GM04504 (cell line): ENCODE data around the gene KIFC3.
"Not testable (repeated sequence)": the region's sequence is repeated elsewhere in the genome, so short reads cannot be mapped to it uniquely, and the experiment has no call there.

Experiments
- DNase-seq: peaks from one replicate; pipeline ENCODE4 v3.0.0-alpha.2; 2012; ENCODE audit warnings: low read depth

Gene KIFC3

DNA sequence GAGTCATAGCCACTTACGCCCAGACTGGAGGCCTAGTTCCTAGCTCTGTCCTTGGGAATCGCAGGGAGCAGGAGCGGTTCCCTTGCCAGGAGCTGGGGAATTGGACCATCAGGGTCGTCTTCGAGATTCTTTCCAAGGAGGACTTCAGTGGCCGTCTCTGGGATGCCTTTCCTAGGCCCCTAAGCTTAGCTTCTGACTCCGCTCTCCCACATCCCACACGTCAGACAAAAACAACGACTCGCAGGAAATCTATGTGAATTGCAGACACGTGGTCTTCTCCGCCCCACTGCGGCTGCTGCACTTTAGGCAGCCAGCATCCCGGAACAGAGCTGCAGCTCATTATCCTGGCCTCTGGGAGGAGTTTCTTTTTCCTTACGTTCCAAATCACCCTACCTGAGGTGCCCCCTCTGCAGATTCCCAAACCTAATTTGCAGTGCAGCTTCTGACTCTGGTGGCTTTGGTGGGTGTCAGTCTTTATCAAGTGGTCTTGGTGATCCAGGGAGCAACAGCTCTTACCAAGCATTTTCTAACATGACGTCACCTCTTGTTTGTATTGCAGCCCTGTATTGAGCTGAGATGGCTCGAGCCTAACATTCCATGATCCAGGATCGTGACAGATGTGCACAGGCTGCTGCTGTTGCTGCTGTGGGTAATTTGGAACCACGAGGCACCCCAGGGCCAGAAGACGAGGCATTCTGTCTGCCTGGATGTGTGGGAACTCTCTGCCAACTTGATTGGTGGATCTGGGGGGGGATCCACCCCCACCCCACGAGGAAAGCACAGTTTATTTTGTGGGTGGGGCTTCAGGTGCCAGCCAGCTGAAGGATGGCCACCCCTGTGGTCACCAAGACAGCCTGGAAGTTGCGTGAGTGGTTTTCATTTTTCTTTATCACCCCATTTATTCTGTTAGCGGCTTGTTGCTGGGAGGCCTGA lies 65.6 kb downstream of the KIFC3 start:
- peak; percentile 40 for DNase-seq

DNA sequence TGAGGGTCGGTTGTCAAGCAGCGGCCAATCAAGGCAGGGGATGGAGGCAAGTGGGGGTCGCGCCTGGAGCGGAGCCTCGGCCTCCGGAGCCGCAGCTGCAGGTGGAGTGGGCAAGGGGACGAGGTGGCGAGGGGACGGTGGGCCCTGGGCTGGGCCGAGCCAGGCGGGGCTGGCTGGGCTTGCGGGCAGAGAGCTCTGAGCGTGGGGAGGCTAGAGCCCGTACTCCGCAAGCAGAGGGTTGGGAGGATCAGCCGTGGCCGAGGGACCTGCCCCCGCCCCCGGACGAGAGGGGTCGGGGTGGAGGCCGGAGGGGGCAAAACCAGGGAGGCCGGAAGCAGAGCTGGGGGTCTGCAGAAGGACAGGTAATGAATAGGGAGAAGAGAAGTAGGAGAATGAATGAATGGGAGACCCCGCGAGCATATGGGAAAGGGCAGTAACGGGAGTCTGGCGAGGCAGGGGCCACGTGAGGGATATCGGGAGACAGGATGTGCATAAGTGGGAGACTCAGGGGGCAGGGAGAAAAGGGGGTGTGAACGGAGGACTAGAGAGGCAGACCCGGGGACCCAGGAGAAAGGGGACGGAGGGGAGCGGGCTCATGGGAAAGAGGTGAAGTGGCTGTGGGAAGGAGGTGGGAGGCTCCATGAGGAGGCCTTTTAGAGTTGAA lies 66.4 kb downstream of the KIFC3 start, which contains the start of gene KATNB1:
KATNB1 (plus strand) TSS at position 16 of the 664 bp plus-strand sequence. CDS start 1,474 bp downstream, outside the sequence.
- no peak for DNase-seq

DNA sequence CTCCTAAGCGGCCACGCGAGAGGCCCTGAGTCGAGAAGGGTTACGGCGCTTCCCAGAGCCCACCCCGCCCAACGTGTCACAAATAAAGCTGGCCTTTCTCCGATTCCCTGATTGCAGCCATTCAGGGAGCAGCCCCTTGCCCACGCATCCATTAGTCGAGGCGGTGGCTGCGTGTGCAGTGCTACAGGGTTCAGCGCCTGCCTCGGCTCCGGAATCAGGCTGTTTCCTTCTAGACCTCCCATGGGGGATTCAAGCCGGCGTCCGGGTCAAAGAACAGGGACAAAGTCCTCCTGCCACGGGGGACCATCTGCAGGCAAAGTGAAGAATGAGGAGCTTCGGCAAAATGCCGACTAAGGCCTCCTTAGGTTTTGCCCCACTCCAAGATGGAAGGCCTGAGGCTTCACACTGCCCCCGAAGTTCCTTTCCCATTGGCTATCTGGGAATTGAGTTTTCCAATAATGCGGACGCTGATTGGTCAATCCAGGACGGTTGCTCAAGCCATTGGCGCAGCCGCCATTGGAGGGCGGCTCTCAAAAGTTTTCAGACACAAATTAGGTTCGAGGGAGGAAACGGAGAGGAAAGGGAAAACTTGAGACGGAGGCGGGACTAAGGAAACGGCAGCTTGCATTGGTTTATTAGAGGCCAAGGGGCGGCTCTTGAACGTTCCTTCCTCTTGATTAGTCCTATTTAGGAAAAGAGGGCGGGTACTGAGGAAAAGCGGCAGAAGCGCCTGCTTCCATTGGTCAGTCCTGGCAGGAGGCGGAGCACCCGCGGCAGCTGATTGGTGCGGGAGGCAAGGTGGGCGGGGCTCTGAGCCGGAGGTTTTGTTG lies 67.2 kb downstream of the KIFC3 start:
- DNase-seq, result peak; percentile 100

DNA sequence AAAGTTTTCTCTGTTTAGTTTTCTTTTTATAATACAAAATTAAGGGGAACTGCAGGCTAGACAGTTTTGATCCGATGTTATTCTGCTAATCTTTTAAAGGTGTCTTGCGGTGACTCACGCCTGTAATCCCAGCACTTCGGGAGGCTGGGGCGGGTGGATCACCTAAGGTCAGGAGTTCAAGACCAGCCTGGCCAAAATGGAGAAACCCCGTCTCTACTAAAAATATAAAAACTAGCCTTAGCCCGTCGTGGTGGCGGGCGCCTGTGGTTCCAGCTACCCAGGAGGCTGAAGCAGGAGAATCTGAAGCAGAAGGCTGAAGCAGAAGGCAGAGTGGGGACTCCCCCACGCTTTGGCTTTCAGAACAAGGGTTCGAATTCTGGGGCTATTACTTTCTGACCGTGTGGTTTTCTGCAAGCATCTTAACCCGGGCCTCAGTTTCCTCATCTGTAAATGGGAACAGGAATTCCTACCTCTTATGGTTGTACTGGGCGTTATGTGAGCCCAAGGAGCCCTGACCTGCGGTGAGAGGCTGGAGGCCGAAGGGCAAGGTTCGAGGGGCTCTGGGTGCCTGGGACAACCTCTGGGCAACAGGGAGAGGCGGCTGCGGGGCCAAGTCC lies 67.9 kb downstream of the KIFC3 start:
- no peak for DNase-seq

DNA sequence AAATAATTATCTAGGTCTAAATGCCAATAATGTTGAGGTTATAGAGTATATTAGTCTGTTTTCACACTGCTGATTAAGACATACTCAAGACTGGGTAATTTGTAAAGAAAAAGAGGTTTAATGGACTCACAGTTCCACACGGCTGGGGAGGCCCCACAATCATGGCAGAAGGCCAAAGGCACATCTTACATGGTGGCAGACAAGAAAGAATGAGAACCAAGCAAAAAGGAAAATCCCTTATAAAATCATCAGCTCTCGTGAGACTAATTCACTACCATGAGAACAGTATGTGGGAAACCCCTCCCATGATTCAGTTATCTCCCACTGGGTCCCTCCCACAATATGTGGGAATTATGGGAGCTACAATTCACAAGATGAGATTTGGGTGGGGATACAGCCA lies 69.6 kb downstream of the KIFC3 start:
- no peak for DNase-seq

DNA sequence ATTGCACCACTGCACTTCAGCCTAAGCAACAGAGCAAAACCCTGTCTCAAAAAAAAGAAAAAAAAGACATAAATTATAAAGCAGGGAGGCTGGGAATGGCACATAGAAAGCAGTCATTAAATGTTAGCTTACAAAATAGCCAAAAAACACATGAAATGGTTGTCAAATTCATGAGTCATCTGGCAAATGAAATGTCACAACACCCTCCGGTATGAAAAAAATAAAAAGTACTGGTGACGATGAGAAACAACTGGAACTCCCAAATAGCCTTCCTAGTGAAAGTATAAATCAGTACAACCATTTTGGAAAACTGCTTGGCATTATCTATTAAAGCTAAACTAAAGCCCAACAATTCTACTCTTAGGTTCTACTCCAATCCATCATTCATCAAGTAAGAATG lies 70.3 kb downstream of the KIFC3 start:
- DNase-seq, result peak; percentile 80

DNA sequence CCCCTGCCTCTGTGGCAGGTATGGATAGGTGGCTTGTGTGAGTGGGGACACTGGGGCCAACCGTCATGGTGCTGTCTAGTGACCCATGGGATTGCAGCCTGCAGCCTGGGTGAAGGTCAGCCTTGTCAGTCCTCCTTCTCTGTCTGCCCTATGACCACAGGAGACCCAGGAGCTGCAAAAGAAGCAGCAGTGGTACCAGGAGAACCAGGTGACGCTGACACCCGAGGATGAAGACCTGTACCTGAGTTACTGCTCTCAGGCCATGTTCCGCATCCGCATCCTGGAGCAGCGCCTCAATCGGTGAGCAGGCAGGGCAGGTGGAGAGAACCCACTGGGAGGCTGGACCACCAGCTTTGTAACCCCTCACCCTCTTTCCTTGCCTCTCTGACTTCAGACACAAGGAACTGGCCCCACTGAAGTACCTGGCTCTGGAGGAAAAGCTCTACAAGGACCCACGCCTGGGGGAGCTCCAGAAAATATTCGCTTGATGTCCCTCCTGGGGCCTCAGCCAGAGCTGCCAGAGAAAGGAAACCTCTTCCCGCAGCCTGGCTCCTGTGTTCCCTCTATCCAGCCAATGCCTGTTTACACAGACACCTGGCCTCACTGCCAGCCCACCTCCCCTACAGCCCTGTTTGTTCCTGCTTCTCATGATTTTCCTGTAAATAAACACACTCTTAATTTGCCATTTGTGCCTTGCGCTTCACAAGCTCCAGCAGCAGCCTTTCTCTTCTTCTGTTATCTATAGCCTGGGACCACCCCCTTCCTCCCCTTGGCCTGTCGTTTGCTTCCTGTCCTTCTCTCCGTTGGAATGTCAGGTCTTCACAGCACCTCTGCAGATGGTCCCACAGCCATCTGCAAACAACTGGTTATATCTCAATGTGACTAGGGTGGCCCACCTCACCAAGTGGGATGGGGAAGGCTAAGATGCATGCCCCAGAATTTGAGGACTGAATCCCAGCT lies 71.2 kb downstream of the KIFC3 start:
- DNase-seq, result no peak

DNA sequence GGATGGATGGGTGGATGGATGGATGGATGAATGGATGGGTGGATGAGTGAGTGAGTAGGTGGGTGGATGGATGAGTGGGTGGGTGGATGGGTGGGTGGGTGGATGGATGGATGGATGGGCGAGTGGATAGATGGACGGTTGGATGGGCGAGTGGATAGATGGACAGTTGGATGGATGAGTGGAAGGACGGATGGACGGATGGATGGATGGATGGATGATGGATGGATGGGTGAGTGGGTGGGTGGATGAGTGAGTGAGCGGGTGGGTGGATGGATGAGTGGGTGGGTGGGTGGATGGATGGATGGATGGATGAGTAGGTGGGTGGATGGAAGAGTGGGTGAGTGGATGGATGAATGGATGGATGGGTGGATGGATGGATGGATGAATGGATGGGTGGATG lies 72.4 kb downstream of the KIFC3 start:
- DNase-seq, result not testable (repeated sequence)

DNA sequence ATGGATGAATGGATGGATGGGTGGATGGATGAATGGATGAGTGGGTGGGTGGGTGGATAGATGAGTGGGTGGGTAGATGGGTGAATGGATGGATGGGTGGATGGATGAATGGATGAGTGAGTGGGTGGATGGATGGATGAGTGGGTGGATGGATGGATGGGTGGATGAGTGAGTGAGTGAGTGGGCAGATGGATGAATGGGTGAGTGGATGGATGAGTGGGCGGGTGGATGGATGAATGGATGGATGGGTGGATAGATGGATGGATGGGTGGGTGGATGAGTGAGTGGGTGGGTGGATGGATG lies 73.2 kb downstream of the KIFC3 start:
- DNase-seq, result no peak

DNA sequence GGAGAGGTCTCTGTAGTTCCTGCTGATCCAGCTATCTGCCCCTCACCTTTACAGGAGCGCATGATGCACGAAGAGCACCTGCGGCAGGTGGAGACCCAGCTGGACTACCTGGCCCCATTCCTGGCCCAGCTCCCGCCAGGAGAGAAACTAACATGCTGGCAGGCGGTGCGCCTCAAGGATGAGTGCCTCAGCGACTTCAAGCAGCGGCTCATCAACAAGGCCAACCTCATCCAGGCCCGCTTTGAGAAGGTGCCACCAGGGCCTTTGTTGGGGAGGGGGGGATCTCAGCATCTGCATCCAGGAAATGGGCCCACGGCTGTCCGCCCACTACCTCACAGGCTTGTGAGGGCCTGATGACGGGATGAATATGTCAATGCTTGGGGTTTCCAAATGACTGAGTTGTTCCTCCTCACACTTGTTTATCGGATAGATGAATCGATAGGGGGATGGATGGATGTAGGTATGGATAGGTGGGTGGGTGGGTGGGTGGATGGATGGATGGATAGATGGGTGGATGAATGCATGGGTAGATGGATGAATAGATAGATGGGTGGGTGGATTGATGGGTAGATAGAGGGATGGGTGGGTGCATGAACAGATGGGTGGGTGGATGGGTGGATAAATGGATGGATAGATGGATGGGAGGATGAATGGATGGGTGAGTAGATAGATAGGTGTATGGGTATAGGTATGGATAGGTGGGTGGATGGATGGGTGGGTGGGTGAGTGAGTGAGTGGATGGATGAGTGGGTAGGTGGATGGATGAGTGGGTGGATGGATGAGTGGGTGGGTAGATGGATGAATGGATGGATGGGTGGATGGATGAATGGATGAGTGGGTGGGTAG lies 73.7 kb downstream of the KIFC3 start:
- DNase-seq, result no peak

DNA sequence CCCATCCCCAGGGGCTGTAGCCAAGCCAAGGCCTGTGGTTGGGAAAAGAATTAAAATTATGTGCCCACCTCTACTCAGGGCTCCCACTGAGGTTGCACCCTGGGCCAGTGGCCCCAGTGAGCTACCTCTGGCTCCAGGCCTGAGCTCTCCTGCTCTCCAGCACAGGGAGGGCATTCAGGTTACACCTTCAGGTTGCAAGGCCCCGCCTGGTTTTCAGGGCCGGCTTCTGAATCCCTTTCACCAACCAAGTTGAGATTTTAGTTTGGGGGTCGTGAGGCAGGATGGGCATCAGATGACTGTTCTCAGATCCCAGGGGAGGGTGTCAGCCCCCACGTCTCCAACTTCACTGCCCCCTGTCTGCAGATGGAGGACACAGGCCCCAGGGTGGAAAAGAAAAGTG lies 74.7 kb downstream of the KIFC3 start:
- DNase-seq, result no peak

DNA sequence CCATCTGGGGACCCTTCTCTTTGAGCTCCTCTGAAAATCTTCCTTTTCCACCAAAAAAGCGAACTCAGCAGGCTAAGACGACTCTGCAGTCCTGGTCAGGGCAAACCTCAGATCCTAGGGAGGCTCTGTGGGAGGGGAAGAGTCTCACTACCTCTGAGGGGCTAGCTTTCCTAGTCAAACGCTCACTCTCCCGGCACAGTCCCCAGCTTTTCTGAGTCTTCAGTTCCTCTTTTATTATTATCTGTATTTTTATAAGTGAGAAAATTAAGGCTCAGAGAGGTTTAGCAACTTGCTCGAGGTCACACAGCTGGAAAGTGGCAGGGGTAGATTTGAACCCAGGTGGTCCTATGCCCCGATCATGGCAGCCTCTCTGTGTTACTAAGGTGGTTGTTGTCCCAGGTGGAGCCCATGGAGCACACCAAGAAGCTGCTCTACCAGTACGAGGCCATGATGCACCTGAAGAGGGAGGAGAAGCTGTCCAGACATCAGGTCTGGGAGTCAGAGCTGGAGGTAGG lies 75.8 kb downstream of the KIFC3 start:
- no peak for DNase-seq

DNA sequence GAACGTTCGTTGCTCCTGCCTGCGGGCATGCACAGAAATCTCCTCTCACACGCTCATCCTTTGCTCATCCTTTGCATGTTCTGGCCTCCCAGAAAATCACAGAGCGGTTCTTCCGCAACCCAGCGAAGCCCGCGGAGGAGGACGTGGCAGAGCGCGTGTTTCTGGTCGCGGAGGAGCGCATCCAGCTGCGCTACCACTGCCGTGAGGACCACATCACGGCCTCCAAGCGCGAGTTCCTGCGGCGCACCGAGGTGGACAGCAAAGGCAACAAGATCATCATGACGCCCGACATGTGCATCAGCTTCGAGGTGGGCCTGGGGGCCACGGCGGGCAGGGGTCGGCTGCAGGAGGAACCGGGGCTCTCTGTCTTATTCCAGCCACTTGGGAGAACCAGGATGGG lies 76.3 kb downstream of the KIFC3 start:
- no peak for DNase-seq

DNA sequence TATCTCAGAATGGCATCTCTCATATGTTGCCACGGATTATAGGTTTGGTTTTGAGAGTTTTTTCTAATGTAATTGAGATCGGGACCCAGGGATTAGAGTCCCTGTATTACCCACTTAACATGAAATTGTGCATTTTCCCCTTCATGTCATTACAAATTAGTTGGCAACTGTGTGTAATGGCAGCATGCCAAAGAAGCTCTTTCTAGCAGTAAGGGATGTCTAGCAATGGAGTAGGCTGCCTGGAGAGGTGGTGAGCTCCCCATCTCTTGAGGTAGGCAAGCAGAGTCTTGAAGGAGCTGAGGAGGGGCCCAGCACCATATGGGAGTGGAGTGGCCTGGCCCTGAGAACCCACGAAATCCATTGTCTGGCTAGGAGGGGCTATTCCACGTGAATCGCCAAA lies 76.7 kb downstream of the KIFC3 start:
- no peak for DNase-seq

DNA sequence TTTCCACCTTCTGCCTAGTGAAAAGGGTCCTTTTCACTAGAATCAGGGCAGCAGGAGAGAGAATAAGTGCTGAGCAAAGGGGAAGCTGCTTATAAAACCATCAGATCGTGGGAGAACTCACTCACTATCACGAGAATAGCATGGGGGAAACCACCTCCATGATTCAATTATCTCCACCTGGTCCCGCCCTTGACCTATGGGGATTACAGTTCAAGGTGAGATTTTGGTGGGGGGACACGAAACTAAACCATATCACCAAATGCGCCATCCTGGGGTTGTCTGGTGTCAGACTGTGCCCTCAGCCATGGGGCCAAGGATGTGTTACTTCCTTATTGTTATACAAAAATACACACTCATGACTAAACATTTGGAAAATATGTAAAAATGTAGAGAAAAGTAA lies 77.1 kb downstream of the KIFC3 start:
- no peak for DNase-seq

DNA sequence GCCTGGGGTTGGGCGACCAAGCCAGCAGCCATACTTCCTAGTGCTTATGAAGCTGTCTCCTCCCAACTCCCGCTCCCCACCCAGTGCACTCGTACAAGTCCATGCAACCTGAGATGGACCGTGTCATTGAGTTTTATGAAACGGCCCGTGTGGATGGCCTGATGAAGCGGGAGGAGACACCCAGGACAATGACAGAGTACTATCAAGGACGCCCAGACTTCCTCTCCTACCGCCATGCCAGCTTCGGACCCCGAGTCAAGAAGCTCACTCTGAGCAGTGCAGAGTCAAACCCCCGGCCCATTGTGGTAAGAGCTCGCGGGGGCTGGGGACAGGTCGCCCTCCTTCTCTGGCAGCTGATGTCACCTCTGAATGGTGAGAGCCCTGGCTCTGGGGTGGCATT lies 77.8 kb downstream of the KIFC3 start:
- no peak for DNase-seq

DNA sequence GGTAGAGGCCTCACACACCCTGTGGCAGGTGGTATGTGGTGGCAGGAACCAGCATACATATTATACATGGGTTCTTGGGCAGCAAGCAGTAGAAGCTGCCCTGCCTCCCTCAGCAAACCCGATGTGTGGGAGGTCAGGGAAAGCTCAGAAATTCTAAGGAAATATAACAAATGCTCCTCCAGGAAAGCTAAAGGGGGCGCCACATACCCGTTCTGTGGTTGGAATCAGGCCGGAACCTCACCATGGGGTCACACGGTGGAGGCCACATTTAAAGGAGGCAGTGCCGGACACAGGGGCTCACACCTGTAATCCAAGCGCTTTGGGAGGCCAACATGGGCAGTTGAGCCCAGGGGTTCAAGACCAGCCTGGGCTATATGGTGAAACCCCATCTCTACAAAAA lies 79.1 kb downstream of the KIFC3 start:
- DNase-seq, result no peak

DNA sequence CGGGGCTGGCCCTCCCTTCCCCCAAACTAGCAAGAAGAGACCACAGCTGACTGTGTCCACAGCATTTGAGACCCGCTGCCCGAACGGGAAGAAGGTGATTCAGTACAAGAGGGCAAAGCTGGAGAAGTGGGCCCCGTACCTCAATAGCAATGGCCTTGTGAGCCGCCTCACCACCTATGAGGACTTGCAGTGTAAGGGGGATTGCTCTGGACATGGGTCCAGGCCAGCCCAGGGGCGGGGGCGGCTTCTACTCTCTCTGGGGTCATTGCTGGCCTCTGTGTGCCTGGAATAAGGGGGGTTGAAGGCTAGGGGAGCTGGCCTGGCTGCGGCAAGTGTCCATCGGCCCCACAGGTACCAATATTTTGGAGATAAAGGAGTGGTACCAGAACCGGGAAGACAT lies 79.6 kb downstream of the KIFC3 start:
- DNase-seq, result no peak

DNA sequence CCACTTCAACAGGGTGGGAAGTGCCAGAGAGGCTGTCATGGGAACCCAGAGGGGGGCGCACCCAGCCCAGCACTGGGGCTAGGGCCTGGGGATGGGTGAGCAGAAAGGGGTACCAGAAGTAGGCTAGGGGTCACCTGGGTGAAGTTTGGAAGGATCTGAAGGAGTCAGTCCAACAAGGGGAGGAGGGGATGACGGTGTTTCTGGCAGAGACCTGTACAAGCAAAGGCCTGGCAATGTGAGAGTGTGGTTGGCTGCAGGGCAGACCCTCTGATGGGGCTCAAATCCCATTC lies 80.1 kb downstream of the KIFC3 start:
- no peak for DNase-seq
